HG02970 (cell line): Measurements from ENCODE around the gene CHRDL2.
"Not testable (repeated sequence)": the region's sequence is repeated elsewhere in the genome, so short reads cannot be mapped to it uniquely, and the experiment has no call there.

Source experiments
- ATAC-seq: cut with Tn5 transposase; IDR thresholded peaks from one replicate; pipeline ENCODE4 v1.9.1; 2021; ENCODE audit warnings: mild to moderate bottlenecking, moderate library complexity, moderate number of reproducible peaks; ENCODE audit not compliant: unreplicated experiment, low FRiP score

CHRDL2 gene

DNA sequence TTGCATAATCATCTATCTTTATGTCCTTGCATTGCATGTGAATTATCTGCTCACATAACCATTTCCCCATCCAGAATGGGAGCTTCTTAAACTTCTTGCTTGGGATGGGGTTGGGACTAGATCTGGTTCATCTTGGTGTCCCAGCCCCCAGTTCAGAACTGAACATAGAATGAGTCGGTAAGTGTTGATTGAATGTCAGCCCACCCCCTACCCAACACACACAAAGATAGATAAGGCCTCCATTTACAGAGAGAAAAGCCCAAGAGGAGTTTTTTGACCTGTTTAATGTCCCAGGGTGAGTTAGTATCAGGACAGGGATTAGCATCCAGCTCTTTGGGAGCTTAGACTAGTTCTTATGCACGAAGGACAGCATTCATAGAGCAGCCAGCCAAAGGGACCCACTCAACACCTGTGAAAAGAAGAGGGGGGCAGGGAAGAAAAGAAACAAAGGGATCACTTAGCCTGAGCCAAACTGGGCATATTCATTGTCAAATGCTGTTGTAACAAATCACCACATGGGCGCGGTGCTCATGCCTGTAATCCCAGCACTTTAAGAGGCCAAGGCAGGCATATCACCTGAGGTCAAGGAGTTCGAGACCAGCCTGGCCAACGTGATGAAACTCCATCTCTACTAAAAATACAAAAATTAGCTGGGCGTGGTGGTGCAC is 57.4 kb downstream of the CHRDL2 start:
- no peak for ATAC-seq

GRCh38 chr11:74672956-74673692 is 58.1 kb downstream of the CHRDL2 start:
- ATAC-seq = no peak

DNA sequence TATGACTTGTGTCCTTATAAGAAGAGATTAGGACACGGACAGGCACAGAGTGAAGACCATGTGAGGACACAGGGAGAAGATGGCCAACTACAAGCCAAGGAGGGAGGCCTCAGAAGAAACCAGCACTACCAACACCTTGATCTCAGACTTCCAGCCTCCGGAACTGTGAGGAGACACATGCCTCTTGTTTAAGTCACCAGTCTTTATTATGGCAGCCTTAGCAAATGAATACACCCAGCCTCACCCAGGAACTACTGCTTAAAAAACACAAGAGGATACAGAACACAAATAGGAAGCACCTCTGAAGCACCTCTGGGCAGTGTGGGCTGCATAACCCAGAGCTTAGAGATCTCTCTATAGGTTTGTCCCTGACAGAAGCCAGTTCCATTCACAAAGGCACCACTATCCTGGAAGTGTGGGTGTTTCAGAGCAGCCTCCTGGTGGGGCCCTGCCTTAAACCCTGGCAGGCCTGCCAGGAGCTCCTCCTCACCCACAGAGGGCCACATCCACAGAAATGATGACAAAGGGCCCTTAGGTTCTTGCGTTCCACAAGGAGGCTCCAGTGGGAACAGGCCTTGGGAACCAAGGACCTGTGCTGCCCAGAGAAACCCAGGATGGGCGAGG is 58.8 kb downstream of the CHRDL2 start:
- no peak for ATAC-seq

- no peak for ATAC-seq
Observed at GRCh38 chr11:74671520-74672196, 59.6 kb downstream of the CHRDL2 start.

GRCh38 chr11:74670171-74670570 is 61.1 kb downstream of the CHRDL2 start:
- ATAC-seq = no peak

DNA sequence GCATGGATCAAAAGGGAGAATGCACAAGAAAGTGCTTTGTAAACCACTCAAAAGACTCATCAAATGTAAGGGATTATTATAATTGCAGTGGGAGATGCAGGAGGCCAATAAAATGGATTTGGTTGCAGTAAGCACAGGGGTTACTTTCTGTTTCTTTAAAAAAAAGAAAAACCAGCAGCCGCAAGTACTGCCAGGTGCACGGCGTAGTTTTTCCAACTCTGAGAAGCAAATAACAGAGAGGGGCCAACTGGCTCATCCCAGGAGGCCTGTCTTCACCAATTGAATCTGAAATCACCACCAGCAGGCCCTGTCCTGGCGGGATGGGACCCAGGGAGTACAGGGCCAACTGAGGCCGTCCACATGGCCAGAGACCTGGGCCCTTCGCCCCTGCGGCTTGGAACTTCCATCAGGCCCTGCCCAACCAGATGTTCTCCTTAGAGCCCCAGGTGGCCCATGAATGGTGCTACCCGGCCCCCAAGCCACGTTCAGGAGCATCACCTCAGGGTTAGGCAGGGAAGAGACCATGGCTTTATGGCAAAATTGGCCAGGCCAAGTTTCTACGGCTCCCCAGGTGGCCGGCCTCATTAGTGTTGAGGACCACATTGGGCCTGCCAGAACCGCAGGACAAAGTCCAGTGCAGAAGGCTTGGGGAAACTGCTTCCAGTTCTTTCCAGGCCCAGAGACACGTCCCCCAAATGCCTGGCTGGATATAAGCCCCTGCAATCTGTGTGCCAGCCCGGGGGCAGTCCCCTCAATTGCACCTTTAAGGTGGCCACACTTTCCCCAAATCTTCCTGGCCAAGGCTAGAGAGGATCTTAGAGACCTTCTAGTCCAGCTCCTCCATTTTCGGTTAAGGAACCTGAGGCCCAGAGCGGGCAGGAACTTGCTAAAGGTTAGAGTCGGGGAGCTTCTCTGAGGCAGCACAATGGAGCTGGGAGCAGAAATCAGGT is 61.7 kb downstream of the CHRDL2 start:
- ATAC-seq = no peak

DNA sequence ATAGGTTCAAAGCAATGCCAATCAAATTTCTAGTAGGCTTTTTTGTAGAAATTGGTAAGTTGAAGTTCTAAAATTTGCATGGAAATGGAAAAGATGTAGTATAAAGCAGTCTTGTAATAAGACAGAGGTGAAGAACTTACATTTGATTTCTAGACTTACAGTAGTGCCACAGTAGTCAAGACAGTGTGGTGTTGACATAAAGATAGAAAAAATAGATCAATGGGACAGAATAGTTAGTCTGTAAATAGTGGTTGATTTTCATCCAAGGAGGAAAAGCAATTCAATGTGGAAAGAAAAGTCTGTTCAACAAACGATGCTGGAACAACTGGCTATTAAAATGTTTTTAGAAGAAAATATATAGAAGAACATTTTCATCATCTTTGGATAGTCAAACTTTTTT is 67.9 kb downstream of the CHRDL2 start:
- ATAC-seq = no peak

DNA sequence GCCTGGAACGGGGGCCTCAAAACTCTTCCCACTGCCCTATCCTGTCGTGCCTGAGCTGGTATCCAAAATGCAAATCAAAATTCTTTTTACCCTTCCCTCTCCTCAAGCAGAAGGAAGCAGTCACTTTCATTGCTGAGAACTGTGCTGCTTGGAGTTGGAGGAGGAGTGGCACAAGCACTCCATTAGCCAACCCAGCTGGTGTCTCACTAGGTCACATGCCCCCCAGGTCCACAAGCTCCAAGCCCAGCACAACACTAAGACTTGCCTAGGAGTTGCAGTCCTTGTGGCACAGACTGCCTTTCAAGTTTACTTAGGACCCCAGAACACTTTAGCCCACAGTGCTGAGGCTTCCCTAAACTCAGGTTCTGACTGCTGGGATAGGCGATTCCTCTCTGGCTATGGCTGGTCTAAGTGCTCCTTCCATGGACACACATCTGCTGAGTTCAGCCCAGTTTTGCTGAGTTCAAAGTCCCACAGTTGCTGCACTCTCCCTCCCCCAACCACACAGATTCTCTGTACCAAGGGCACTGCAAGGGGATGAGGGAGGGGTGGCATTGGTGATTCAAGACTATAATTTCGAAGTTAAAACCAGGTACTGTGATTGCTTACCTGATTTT is 68.6 kb downstream of the CHRDL2 start:
- no peak for ATAC-seq

GRCh38 chr11:74659124-74659523 is 72.1 kb downstream of the CHRDL2 start:
- ATAC-seq = not testable (repeated sequence)

- no peak for ATAC-seq
Observed at GRCh38 chr11:74654976-74655375, 76.2 kb downstream of the CHRDL2 start.

- no peak for ATAC-seq
Observed at GRCh38 chr11:74650498-74650897, 80.7 kb downstream of the CHRDL2 start.

- ATAC-seq = no peak
Observed at GRCh38 chr11:74648894-74649293, 82.3 kb downstream of the CHRDL2 start.

DNA sequence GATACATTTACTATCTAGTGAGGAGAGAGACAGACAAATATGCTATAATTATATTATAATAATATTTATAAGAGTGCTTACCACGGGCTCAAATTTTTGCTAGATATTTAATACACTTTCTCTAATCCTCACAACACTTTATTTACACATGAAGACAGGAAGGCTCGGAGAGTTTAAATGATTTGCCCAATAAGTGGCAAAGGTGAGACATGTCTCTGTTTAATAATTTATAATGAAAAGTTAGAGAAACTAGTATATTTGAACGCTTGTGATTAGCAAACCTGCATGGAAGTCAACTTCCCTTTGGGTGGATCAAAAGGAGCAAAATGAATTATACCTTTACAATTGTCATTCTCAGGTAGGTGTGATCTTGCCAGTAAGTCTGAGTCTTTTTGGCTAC is 83.4 kb downstream of the CHRDL2 start:
- no peak for ATAC-seq

GRCh38 chr11:74647404-74647803 is 83.8 kb downstream of the CHRDL2 start:
- no peak for ATAC-seq

- no peak for ATAC-seq
Observed at GRCh38 chr11:74646954-74647353, 84.3 kb downstream of the CHRDL2 start.
